IPS DF 4.7 (cell line): ENCODE measurements around the gene DLG2.

ENCODE experiments used
- DNase-seq: peaks from one replicate; pipeline ENCODE4 v3.0.0-alpha.2; 2013; ENCODE audit warnings: low spot score; ENCODE audit errors: extremely low read depth

Gene DLG2

DNA sequence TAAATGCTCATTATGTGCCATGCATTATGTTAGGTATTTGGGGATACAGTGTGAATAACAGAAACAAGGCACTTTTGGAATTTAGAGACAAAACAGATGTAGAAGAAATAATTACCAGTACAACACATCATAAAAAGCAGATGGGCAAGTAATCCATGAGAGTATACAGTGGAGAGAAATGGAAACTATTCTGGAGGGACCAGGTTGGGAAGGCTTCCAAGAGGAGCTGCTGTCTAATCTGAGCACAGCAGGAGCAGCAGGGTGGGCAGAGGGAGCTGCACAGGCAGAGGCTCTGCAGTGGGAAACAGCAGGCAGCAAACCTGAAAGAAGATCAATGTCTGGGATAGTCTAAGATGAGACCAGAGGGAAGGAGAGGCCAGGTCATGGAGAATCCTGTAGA is 2072.3 kb downstream of the DLG2 start:
- DNase-seq, result no peak

DNA sequence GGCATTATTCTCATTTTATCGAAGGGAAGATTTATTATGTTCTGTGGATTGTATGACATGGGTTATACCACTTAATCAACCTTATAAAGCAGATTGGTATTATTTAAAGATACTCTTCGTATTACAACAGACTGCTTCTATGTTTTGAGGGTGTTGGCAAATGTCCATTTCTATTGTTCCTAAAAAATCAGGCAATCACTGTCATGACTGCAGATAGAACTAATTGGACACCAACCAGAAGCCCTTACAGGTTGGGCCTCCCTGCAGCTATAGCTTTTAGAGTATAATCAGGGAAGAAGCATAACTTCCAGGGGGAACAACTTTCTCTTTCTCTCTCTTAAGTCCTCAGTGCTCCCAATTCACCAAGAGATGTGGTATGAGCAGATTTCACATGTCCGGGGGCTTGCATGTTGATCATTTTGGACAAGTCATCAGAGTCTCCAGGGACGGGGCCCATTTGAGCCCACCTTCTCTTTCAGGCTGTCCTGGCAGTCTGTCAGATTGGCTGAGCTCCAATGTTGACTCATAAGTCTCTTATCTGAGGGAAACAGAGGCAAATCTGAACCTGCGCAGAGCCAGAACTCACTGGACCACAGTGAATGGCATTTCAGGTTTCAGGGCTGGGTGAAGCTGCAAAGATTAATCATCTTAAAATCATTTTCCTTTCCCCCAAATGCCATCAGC is 2077.0 kb downstream of the DLG2 start:
- no peak for DNase-seq

DNA sequence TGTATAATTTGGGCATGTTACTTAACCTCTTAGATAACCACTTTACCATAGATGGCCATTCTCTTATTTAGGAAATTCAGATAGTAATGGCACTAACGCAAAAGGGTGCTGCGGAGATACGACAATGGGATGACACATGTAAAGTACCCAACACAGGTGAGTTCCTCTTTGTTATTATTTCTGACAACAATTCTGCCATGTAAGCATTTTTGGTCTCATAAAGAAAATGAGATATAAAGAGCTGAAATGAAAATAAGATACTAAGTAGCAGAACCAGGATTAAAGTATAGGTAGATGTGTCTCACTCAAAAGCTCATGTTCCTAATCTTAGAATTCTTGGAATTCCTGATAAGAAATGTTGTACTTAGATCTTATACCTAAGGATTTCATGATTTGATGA is 2080.8 kb downstream of the DLG2 start:
- DNase-seq, result no peak

DNA sequence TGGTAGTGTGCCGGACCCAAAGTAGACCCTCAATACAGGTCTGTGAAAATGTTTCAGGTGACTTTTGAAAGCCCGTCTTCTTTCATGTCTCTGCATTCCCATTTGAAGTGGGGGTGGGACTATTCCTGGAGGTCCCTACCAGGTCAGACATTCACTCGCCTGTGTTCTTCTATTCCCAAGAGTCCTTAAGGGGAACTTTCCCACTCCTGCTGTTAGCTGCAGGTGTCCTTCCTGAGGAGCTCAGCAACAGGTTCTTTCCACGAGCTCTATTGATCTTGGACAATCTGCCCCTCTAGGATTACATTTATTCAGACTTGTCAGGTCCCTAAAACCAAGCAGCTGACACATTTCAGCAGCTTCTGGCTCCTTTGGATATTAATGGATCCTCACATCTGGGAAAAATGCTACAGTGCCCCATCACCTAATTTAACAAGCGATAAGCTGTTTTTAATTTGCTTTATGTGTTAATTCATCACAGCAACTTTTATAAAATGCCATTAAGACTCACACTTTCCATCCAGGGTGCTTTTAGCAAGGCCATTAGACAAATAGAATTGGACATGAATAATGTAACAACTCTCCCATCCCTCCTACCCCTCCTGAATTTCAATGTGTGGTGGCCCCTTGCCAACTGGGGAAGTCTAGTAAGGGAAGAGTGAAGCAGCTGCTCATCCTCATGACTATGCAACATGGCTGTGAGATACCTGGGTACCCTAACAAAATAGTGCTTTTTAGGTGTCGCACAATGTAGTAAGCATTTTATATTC is 2081.5 kb downstream of the DLG2 start:
- DNase-seq, result no peak

DNA sequence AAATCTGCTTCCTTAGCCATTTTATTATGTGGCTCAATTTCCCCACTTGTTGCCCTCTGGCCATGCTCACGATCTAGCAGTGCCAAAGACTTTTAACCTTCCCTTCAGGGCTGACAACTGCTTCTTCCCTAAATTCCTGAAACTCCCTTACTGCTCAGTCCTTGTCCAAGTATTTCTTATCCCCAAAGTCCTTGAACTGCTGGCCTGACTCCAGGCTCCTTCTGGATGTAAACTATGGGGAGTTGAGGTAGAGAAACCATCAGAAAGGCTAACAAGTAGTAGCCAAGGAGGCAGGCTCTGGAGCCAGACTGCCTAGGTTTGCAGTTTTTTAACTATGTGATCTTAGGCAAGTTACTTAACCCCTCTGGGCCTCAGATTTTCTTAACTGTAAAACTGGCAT is 2082.3 kb downstream of the DLG2 start:
- no peak for DNase-seq

DNA sequence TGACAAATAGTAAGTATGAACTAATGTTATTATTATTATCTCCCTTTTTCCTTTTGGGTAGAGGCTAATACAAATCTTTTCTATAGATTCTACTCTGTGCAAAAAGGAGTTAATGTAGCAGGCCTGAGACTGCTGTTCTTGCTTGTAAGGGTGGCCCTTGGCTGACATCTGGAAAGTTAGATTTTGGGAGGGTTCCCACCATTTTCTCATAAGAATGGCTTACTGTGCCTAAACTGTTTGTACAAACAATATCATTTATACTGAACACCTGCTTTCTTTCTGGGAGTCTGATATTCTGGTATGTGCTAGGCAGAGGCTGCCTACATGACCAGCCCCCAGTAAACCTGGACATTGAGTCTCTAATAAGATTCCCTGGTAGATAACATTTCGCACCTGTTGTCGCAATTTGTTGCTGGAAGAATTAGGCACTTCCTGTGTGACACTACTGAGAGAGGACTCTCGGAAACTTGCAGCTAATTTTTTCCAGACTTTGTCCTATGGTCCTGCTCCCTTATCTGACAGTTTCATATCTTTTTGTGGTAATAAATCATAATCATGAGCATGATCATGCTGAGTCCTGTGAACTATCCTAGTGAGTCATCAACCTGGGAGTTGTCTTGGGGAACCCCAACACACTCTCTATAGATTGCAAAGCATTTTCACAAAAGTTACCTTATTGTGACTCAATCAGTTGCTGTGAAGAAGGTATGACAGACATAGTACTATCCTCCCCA is 2083.3 kb downstream of the DLG2 start:
- no peak for DNase-seq

DNA sequence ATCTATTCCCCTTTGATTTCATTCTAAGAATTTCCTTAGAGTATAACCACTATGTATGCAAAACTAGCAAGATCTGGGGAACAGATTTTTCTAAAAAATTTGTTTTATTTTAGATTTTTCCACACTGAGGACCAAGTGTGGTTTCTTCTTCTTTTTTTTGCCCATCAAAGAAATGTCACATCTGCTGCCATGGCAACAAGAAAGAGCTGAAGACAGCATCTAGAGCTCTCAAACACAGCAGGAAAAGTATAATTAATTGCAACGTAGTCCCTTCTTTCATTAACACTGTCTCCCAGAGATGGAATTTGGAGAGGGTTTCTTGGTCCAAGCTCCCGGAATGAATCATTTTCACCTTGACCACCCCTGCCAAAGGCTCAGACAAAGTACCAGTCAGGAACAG is 2084.3 kb downstream of the DLG2 start:
- no peak for DNase-seq

- no peak for DNase-seq
These were observed 2086.4 kb downstream of the DLG2 start for GRCh38 chr11:83540728-83541127.

GRCh38 chr11:83540112-83540675 is 2086.9 kb downstream of the DLG2 start:
- no peak for DNase-seq

DNA sequence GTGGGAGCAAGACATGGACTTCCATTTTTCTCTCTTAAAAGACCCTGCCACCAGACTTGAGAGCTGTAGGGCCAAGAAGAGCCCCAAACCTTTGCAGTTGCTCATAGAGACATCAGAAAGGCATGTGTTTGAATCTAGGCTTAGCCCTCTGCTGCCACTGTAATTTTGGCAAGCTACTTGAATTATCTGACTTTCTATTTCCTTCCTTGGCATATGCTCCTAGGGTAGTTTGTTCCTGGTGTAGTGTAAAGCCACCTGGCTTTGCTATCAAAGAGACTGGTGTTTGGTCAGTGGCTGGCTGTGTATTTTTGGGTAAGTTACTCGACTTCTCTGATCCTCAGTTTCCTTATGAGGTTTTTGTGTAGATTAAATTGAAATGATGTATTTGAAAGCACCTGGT is 2088.9 kb downstream of the DLG2 start:
- DNase-seq, result no peak

DNA sequence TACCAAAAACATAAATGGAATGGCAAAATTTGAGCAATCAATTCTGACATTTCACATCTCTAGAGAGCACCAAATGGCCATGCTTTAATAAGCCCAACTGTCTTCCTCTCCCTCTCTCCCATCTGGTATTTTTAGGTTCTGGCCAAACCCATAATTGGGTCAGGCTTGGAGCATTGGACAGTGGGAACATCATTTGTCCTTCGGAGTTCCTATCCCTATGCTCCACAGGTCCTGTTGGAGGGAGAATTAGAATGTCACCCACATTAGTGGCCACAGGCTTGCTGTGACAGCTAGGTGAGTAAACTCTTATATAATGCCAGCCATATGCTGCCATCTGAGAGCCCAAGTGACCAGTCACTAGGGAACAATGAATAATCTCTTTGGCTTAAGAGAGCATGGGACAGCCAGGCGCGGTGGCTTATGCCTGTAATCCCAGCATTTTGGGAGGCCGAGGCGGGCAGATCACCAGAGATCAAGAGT is 2090.0 kb downstream of the DLG2 start:
- no peak for DNase-seq

- no peak for DNase-seq
These were observed 2094.0 kb downstream of the DLG2 start for GRCh38 chr11:83533166-83533565.

- DNase-seq, result no peak
These were observed 2098.3 kb downstream of the DLG2 start for GRCh38 chr11:83528877-83529276.

GRCh38 chr11:83528225-83528624 is 2098.9 kb downstream of the DLG2 start:
- DNase-seq, result no peak

GRCh38 chr11:83523676-83524075 is 2103.5 kb downstream of the DLG2 start:
- DNase-seq, result no peak

- DNase-seq, result no peak
These were observed 2104.2 kb downstream of the DLG2 start for GRCh38 chr11:83522911-83523310.

GRCh38 chr11:83521647-83522596 is 2105.2 kb downstream of the DLG2 start:
- DNase-seq, result no peak

DNA sequence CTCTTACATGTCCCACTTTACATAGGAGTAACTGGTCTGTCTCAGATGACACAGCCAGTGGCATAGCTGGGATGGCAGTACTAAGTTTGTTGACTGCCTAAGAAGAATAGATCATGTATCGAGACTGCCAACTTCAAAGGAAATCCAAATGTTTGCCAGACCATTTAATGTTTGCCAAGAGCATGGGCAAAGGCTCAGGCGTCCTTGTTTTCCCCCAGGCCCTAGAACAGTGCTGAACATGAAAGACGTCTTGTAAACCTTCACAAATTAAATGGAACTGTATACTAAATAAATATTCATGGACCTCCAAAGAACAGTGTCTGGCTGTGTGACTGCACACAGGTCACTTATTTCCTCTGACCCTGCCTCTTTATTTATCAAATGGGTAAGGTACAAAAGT is 2106.3 kb downstream of the DLG2 start:
- DNase-seq, result no peak

DNA sequence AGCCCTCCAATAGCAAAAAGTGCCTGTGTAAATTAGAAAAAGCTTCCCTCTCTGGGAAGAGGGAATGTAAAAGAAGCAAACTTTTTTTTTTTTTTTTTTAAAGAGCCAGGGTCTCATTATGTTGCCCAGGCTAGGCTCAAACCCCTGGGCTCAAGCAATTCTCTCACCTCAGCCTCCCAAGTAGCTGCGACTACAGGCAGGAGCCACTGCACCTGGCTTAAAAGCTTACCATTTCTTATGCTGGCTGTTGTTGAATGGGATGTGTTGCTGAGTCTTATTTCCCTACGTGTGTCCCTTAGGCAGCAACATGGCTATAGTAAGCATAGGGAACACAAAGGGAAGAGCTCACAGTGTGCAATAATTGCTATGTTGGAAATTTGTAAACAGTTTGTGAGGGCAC is 2115.5 kb downstream of the DLG2 start:
- no peak for DNase-seq

- no peak for DNase-seq
These were observed 2116.3 kb downstream of the DLG2 start for GRCh38 chr11:83510530-83511460.
